Activated CD4-positive, CD25-positive, alpha-beta regulatory T cell (primary cell): ENCODE results near the gene PPIE.

Experiments
- DNase-seq, 4 experiments: peaks; one replicate each; lab custom pipeline; 2025; lab: John Stamatoyannopoulos, UW

The PPIE gene

GRCh38 chr1:39720094-39720999, 18.3 kb upstream of the PPIE start:
- DNase-seq: no peak

GRCh38 chr1:39721664-39722063, 17.0 kb upstream of the PPIE start:
- no peak for DNase-seq

GRCh38 chr1:39722495-39722894, 16.2 kb upstream of the PPIE start:
- no peak for DNase-seq

GRCh38 chr1:39726600-39726999, 12.1 kb upstream of the PPIE start:
- DNase-seq: no peak

- DNase-seq: no peak
These were observed 11.3 kb upstream of the PPIE start for GRCh38 chr1:39727221-39727931.

GRCh38 chr1:39727932-39728317, 10.8 kb upstream of the PPIE start:
- no peak for DNase-seq

- DNase-seq: no peak
These were observed 9.7 kb upstream of the PPIE start for GRCh38 chr1:39729030-39729429.

- no peak for DNase-seq
These were observed 8.8 kb upstream of the PPIE start for GRCh38 chr1:39729842-39730241.

- no peak for DNase-seq
These were observed 6.0 kb upstream of the PPIE start for GRCh38 chr1:39732730-39733129.

- no peak for DNase-seq
These were observed 5.5 kb upstream of the PPIE start for GRCh38 chr1:39733161-39733560.

GRCh38 chr1:39735731-39736130, 3.0 kb upstream of the PPIE start:
- no peak for DNase-seq

- DNase-seq: no peak
These were observed 1.0 kb upstream of the PPIE start for GRCh38 chr1:39737546-39738169.

- DNase-seq: no peak
These were observed 6.5 kb downstream of the PPIE start for GRCh38 chr1:39745016-39745670.

- no peak for DNase-seq
These were observed 12.9 kb downstream of the PPIE start for GRCh38 chr1:39751595-39751994.

GRCh38 chr1:39752703-39753102, 14.0 kb downstream of the PPIE start:
- DNase-seq: no peak

- DNase-seq: no peak
These were observed 14.7 kb downstream of the PPIE start for GRCh38 chr1:39753132-39754025.

- DNase-seq: no peak
These were observed 15.4 kb downstream of the PPIE start for GRCh38 chr1:39754026-39754570.

- DNase-seq: no peak
These were observed 16.3 kb downstream of the PPIE start for GRCh38 chr1:39754906-39755504.

GRCh38 chr1:39755965-39756659, 17.4 kb downstream of the PPIE start:
- DNase-seq: no peak

- no peak for DNase-seq
These were observed 18.8 kb downstream of the PPIE start for GRCh38 chr1:39757501-39757900.
